Measurements from ENCODE around the gene EGR2. TPM values are rescaled to one million over a fixed set of nuclear protein-coding genes. Genes with fewer than 3 reads are reported as not detected.

EGR2 gene
- total RNA-seq, 1 donor from 2014 or later: 0.37 TPM

GRCh38 chr10:62805231-62806099 is 10.7 kb downstream of the EGR2 start:
- Mint-ChIP-seq H3K27ac (ENCODE audit: unreplicated experiment) (peak overlapping the region; percentile 91), H3K4me3 (ENCODE audit: unreplicated experiment) (peak overlapping the region; percentile 85), H3K4me1 (ENCODE audit: low read depth, unreplicated experiment) (peaks cover 31% of the 10 kb centered on the region), H3K9me3 (ENCODE audit: unreplicated experiment) (peaks cover 12% of the 10 kb centered on the region), H3K27me3 (ENCODE audit: unreplicated experiment) (peaks cover 12% of the 10 kb centered on the region), H3K36me3 (ENCODE audit: unreplicated experiment) (no peaks in the 10 kb centered on the region)
- peak; percentile 64 for DNase-seq
- no peak for TF ChIP-seq CTCF (IDR thresholded peaks at IDR 0.05; ENCODE audit: partially characterized antibody, unreplicated experiment)

GRCh38 chr10:62804356-62805230 is 11.6 kb downstream of the EGR2 start, which contains the start of gene ADO:
ADO (plus strand) TSS chr10:62804720; CDS start chr10:62805060, 340 bp downstream.
- peak; percentile 92 for DNase-seq
- TF ChIP-seq CTCF (IDR thresholded peaks at IDR 0.05; ENCODE audit: partially characterized antibody, unreplicated experiment): no peak
- peaks cover 31% of the 10 kb centered on the region for H3K4me1 Mint-ChIP-seq (ENCODE audit: low read depth, unreplicated experiment)
- H3K9me3 Mint-ChIP-seq (ENCODE audit: unreplicated experiment): peaks cover 12% of the 10 kb centered on the region
- no peaks in the 10 kb centered on the region for H3K36me3 Mint-ChIP-seq (ENCODE audit: unreplicated experiment)
- H3K27ac Mint-ChIP-seq (ENCODE audit: unreplicated experiment): peak within 1 kb of the TSS; percentile 100
- H3K4me3 Mint-ChIP-seq (ENCODE audit: unreplicated experiment): peak within 1 kb of the TSS; percentile 94
- H3K27me3 Mint-ChIP-seq (ENCODE audit: unreplicated experiment): peaks cover 13% of the 10 kb centered on the region

- DNase-seq: no peak
- Mint-ChIP-seq H3K27ac (ENCODE audit: unreplicated experiment) (peak overlapping the region; percentile 100), H3K27me3 (ENCODE audit: unreplicated experiment) (peaks cover 13% of the 10 kb centered on the region), H3K9me3 (ENCODE audit: unreplicated experiment) (peaks cover 12% of the 10 kb centered on the region), H3K36me3 (ENCODE audit: unreplicated experiment) (no peaks in the 10 kb centered on the region), H3K4me3 (ENCODE audit: unreplicated experiment) (peak overlapping the region; percentile 94), H3K4me1 (ENCODE audit: low read depth, unreplicated experiment) (peaks cover 31% of the 10 kb centered on the region)
- no peak for TF ChIP-seq CTCF (IDR thresholded peaks at IDR 0.05; ENCODE audit: partially characterized antibody, unreplicated experiment)
Measured at GRCh38 chr10:62803724-62804355, 12.3 kb downstream of the EGR2 start.

- peaks cover 20% of the 10 kb centered on the region for H3K4me1 Mint-ChIP-seq (ENCODE audit: low read depth, unreplicated experiment)
- no peak overlapping the region for H3K27ac Mint-ChIP-seq (ENCODE audit: unreplicated experiment)
- TF ChIP-seq CTCF (IDR thresholded peaks at IDR 0.05; ENCODE audit: partially characterized antibody, unreplicated experiment): no peak
- H3K36me3 Mint-ChIP-seq (ENCODE audit: unreplicated experiment): no peaks in the 10 kb centered on the region
- H3K9me3 Mint-ChIP-seq (ENCODE audit: unreplicated experiment): peaks cover 12% of the 10 kb centered on the region
- no peak for DNase-seq
- H3K27me3 Mint-ChIP-seq (ENCODE audit: unreplicated experiment): peaks cover 13% of the 10 kb centered on the region
- no peak overlapping the region for H3K4me3 Mint-ChIP-seq (ENCODE audit: unreplicated experiment)
Measured at GRCh38 chr10:62801871-62802270, 14.3 kb downstream of the EGR2 start.

All from glutamatergic neuron (in vitro differentiated cells).